ENCODE measurements around the gene GAB3. TPM values are rescaled to one million over a fixed set of nuclear protein-coding genes. Genes with fewer than 3 reads are reported as not detected.
A peak's percentile ranks its signal among the peaks of the same experiment; 100 is the strongest.

Gene GAB3
- total RNA-seq, 1 experiment from 2014 or later: 0.11 TPM

DNA sequence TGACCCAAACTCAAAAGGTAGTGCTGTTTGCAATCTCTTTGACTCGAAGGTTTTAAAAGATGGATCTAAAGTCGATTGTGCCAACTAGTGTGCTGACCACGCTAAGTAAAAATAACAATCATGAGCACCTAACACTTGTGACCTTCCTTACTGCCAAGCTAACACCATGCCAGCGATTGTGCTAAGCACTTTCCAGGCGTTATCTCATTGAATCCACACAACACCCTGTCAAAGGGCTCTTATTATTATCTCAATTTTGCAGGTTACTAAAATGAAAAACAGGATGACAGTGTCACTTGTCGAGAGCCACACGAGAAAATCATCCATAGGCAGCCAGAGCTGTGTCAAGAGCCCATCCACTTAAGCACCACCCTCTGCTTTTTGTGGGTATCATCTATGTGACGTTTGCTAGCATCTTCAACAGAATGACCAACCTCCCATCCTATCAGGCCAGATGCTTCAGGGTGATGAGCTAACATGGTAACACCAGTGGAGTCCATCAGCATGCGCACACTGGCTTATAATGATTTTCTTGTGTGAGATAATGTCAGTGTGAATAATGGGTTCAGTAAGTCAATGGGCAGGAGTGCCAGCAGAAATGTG is 893 bp upstream of the GAB3 start:
- no peak for DNase-seq (ENCODE audit: low read depth)

DNA sequence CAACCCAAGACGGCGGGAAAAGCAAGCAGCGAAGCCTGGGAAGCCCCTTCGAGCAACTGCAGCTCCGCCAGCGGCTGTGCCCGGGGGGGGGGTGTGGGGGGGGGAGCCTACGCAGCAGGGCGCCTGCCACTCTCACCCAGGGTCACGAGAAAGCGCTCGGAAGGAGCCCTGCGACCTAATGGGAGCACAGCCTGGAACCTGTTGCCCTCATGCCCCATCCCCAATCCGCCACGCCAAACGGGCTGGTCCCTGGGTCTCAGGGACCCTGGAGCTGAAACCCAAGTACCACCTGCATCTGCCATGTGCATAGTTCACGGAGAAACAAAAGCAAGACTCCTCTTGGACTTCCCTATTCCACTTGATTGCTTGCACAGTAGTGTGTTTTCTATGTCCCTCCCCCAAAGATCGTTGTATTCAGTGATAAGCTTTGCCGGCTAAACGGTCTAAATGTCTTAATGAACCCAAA is 359 bp upstream of the GAB3 start:
- DNase-seq (ENCODE audit: low read depth): no peak

DNA sequence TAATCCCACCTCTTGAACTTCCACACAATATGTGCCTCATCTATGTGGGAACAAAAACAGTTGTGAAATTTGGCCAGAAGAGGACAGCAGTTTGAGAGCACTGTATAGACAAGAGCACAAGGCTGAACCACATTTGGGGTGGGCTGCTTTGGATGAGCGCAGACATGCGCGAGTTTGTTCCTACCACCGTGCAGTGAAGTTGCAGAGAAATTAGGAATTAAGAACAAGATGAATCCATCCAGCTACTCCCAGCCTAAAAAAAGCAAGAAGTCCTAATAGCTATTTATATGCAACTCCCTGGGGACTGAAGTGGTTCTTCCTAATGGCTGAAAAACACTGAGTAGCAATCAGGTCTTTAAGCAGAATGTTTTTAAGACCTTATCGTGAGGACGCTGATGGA is 1.0 kb downstream of the GAB3 start:
- DNase-seq (ENCODE audit: low read depth): no peak

DNA sequence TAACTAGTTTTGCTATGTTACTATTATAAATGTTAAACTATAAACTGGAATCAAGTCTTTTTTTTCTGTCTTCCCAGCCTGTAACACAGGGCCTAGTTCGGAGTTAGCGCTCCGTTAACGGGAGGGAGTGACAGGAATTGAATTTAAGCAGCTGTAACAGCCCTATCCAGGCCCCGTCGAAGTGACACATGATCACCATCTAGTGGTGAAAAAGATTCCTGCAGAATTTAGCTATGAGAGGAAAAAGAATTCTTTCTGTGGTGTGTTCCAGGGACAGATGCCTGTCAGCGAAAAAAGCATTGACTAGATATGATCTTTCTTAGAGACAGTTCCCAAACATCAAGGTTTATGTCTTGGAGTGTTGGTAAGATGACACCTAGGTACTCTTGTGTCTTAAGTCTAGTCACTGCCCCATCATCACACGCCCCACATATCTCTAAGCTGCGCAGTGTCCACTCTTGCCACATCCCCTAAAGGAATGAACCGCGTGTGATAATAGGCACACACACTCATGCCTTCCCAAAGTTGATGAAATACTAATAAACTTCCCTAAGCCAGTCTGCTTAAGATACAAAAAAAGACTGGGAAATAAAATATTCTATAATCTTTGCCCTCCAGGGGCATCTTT is 2.1 kb downstream of the GAB3 start:
- peak; percentile 37 for DNase-seq (ENCODE audit: low read depth)

DNA sequence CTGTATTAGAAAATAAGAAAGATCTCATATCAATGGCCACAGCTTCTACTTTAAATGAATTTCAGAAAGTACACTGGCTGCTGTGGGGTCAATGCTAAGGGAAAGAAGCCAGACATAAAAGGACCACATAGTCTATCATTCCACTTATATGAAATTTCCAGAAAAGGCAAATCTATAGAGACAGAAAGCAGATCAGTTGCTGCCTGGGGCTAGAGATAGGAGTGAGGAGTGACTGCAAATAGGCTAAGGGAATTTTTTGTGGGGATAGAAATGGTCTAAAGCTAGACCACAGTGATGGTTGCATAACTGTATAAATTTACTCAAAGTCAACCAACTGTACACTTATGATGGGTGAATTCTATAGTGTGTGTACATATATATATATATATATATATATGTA is 8.3 kb downstream of the GAB3 start:
- DNase-seq (ENCODE audit: low read depth): no peak

DNA sequence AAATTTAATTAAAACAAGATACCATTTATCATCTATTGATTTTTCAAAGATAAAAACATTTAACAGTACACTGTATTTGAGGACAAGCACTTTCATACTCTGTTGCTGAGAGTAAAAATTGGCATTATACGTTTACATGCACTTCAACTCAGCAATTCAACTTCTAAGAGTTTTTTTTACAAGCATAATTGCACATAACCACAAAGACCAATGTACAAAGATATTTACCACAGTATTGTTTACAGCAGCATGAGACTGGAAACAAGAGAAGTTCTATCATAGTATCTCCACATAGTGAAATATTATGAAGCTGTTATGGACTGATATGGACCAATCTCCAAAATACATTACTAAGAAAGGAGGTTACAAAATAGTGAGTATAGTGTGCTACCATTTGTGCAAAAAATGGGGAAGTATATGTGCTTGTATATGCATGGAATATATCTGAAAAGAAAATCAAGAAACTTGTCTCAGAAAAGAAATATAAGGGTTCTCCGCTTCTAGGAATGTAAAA is 10.9 kb downstream of the GAB3 start:
- no peak for DNase-seq (ENCODE audit: low read depth)

DNA sequence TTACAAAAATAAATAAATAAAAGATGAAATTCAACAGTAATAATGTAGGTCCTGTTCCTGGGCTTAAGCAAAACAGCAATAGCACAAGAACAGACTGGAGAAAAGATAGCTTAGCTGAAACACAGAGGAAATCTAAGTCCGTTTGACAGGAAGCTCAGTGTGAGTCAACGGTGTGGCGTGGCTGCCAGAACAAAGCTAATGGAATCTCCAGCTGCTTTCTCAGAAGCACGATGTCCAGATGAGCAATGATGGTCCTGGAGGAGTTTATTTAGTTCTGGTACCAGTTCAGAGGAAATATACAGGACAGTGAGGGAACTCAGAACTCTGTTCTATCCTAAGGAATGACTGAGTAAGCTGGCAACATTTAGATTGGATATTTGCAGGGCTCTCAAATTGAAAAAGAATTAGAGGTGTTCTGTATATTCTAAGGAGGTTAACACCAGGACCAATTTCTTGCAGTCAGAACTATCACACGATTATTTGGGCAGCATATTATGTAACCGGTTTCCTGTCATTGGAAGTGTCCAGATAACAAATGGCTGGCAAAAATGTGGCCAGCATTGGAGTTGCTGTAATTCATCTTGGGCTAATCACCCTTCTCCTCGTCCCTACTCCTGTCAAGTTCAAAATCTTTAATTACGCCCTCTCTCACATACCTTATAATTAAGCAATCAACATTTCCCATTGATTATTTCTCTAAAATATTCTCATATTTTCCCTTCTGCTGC is 12.7 kb downstream of the GAB3 start:
- peak; percentile 73 for DNase-seq (ENCODE audit: low read depth)

DNA sequence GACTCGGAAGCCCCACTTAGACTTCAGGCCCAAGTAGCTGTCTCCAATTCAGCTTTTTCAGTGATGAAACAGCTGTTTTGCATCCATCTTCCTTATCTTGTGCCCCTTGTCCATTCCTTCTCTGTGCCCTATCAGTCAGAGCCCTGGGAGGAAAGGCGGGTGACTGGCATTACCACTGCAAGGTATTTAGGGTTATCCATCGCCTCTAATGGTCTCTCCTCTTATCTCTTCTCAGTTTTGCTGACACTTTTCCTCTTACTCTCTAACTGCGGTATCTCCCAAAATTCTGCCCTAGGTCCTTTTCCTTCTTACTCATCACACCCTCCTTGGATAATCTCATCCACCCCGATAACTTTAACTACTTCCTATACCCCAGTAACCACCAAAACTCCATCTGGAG is 13.7 kb downstream of the GAB3 start:
- DNase-seq (ENCODE audit: low read depth): no peak

DNA sequence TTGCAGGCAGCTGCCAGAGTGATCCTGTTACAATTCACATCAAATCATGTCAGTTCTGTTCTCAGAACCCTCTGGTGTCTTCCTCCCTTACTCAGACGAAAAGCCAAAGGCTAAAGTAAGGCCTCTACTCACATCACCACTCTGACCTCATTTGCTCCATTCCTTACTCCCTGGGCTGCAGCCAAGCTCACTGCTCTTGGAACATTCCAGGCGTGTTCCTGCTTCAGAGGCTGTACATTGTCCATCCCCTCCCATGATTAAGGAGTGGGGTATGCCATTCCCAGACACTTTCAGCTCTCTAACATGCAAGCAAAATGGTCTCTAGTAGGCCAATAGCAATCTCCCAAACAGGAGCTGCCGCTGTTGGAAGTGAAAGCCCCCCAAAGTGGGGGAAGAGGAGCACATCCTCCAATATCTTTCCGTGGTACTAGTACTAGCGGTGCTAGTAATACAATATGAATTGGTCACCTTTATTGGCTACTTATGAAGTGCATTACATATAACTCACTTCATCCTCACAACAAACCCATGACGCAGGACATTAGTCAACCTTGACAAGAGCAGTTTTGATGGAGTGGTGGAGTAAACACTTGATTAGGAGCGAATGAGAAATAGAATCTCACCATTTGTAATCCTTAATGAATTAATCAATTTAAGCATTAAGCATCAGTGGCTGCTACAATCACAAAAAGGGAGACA is 15.0 kb downstream of the GAB3 start:
- peak; percentile 41 for DNase-seq (ENCODE audit: low read depth)

DNA sequence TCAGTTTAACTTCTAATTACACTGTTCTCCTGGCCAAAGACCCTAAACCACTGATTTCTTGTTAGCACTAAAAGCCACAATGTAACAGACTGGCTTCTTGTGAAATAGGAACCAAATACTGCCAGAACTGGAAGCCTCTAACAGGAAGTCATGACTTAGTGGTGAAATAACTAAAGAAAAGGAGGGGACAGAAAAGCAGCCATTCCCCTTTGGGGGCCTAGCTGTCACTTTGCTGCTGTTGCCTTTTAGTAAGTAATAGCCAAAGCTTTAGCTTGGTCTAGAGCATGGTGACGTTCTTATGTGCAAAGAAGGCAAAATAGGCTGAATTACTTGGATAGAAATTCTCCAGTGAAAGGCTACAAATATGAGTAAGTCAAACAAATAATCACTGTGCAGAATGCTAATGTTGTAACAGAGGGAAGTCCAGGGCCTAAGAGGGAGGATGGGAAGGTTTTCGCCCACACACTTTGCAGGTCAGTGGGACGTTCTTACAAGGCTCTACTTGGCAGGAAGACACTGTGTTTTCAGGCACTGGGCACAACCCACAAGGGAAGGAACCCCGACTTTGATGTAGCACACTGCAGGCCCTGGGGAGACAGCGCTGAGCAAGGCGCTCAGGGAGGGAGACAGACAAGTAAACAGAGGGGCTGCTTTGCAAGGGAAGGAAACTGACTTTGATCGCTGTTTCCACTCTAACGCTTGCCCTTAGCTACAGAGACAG is 16.7 kb downstream of the GAB3 start:
- DNase-seq (ENCODE audit: low read depth): no peak

DNA sequence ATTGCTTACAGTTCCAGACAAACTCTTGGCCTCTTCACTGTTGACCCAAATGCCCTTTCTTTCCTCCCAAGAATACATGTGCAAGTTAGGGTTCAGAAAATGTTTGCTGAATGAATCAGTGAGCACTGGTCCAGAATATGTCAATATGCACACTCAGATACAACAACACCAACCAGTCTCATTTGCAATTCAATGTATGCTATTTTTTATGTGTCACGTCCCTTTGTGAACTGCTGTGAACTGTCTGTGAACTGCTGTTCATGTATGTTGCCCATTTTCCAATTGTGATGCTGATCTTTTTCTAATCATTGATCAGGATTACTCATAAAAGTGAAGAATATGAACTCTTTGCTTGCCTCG is 17.8 kb downstream of the GAB3 start:
- no peak for DNase-seq (ENCODE audit: low read depth)

DNA sequence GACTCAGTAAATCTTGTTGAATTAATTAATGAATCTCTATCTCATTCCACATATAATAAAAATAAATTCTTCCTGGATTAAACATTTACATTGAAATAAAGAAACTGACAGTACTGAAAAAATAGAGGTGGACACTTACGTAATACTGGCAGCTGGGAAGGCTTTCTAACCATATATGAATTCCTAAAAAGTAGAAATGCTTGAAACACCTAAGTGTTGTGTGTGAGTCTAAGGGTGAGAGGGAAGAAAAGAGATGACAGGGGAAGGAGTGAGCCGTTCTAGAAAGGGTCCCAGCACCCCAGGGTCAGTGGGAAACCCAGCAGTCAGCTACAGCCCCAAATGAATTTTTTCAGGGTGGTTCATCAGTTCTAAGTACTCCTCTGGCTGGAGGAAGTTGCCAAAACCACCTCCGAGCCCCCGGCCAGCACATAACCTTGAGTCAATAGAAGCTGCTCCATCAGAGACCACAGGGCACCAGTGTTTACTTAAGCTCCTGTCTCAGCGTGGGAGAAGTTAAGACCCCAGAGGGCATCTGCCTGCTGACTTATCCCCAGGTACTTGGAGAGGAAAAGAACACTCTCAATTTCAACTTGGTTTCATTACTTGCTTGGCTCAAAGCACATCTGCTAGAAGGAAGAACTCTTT is 18.3 kb downstream of the GAB3 start:
- peak; percentile 84 for DNase-seq (ENCODE audit: low read depth)

DNA sequence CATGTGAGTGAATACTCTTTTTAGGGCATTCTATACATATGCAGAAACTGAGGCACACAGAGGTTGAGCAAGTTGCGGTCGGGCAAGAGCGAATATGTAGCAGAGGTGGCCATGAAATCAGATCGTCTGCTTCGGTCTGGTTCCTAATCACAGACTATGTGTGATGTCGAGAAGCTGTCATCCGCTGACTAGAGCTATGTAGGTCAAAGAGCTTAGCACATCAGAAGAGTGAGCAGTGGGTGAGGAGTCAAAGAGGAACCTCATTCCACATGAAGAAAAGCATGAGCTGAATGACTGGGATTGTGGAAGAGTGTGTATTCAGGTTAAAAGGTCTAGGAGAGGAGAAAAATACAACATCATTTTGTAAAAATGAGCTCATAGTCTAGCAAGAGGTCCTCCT is 19.0 kb downstream of the GAB3 start:
- DNase-seq (ENCODE audit: low read depth): peak; percentile 45

DNA sequence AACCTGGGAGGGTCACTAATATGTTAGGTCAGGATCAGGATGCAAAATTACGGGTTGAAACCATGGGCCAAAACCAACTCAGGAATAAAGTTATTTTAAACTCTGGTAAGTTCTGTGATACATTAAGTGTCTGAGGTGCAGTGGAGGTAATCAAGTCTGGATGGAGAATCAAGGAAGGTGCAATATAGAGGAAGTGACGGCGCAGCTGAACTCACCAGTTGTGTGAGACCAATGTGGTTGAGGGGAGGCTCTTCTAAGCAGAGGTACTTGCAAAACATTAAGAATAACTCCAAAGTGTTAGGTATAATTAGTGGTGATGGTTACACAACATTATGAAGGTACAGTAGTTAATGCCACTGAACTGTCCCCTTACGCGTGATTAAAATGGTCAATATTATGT is 19.7 kb downstream of the GAB3 start:
- DNase-seq (ENCODE audit: low read depth): no peak

DNA sequence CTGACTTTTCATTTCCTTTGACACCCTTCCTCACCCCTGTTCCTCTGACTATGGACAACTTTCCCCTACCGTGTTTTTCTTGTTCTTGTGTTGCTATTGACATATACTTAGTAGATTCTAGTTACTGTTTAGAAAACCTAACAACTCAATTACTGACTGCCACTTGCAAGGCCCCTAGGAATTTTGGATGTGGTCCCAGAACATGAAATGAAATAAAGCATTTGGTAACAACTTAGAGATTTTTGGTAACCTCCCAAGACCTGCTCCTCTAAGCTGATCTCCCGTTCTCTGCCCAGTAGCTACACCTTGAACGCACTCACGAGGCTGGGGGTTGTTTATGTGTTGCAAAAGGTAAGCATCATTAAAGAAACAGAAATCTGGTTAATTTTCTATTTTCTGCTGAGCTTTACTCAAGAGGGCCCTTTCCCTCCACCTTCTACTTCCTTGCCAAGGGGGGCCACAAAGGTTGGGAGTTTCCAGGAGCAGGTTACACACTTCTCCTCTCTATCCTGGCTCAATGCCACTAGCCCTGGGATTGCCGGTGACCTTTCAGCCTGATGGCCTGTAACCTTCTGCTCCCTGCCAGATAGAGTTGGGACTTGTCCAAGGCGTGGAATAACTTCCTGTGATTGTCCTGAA is 20.5 kb downstream of the GAB3 start:
- DNase-seq (ENCODE audit: low read depth): no peak

DNA sequence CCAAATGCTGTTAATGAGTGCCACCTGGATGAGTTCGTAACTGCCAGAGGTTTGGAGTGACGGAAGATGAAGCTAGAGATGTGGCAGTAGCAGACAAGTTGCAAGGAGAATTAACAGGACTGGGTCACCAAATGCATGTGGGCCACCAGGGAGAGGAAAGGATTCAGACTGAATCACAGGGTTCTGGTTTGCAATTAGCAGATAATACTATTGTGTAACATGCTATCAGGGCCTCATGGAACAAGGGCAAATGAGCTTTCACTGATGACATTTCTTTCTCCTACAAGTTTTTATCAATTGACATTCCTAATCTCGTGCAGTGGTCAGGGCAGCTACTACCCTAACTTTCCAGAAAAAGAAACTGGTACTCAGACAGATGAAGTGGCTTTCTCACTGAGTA is 21.4 kb downstream of the GAB3 start:
- DNase-seq (ENCODE audit: low read depth): no peak

DNA sequence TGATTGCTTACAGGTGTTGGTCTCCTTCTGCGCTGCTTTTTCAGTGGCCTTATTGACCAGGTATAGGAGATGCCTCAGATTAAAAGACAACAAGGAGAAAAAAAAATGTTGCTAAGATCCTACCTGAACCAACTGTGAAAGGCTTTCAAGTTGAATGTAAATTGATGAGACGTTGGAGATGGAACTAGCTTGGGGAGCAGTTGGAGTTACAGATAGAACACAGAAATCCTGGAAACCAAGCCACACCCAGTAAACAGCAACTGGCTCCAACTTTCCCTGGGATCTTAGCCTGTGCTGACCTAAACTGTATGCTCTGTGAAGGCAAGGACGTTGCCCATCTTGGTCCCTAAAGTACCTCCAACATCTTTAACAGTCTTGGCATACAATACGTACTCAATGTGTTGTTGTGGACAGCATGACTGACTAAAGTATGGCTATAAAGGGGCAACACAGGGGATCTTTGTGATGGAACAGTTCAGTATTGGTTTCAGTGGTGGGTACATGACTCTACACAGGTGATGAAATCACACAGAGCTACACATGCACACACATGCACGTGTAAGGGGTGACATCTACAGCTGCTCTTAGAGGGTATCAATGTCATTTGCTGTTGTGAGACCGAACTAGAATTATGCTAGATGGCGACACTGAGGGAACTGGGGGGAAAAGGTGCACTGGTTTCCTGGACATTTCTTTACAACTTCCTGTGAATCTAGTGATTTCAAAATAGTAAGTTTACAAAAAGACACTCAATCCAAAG is 22.3 kb downstream of the GAB3 start:
- no peak for DNase-seq (ENCODE audit: low read depth)

DNA sequence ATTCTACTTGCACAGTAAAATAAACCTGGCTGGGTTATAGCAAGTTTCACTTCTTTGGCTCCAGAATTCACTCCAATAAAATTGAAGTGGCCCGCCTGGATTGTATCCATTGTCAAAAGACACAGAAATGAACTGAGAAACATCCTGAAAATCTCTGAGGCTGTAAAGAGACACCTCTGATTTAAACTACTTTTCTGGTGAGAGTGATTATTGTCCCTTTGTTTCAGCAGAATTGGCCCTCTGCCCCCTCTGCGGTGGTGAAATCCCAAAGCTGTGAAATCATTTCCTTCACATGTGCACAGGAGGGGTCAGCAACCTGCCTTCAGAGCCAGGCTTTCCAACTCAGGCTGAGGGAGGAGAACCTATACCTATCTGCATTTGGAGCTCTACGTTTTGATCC is 23.0 kb downstream of the GAB3 start:
- peak; percentile 77 for DNase-seq (ENCODE audit: low read depth)

DNA sequence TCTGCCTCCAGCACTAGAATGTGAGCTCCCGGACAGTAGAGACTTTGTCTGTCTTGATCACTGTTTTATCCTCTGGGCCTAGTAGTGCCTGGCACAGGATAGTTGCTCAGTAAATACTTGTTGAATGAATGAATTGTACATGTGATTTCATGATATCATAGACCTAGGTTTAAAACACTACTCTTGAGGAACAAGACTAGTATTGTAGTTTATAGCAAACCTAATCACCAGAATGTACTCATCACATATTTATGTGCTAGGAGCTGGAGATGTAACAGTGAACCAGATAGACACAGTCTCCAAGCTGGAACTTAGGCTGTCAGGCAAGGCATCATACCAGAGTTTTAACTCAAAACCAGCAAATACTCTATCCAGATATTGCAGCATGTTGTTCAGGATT is 23.5 kb downstream of the GAB3 start:
- no peak for DNase-seq (ENCODE audit: low read depth)

Data from Daoy (cell line).